ENCODE measurements around the gene PAPSS1.
A peak's percentile ranks its signal among the peaks of the same experiment; 100 is the strongest.
"Not testable (repeated sequence)": the region's sequence is repeated elsewhere in the genome, so short reads cannot be mapped to it uniquely, and the experiment has no call there.

Gene PAPSS1

GRCh38 chr4:107725281-107725859, 5.3 kb upstream of the PAPSS1 start:
- no peak for DNase-seq

- DNase-seq: not testable (repeated sequence)
These were observed 3.3 kb upstream of the PAPSS1 start for GRCh38 chr4:107723331-107723730.

- DNase-seq: peak; percentile 49
These were observed 1.5 kb upstream of the PAPSS1 start for GRCh38 chr4:107721436-107722100.

DNA sequence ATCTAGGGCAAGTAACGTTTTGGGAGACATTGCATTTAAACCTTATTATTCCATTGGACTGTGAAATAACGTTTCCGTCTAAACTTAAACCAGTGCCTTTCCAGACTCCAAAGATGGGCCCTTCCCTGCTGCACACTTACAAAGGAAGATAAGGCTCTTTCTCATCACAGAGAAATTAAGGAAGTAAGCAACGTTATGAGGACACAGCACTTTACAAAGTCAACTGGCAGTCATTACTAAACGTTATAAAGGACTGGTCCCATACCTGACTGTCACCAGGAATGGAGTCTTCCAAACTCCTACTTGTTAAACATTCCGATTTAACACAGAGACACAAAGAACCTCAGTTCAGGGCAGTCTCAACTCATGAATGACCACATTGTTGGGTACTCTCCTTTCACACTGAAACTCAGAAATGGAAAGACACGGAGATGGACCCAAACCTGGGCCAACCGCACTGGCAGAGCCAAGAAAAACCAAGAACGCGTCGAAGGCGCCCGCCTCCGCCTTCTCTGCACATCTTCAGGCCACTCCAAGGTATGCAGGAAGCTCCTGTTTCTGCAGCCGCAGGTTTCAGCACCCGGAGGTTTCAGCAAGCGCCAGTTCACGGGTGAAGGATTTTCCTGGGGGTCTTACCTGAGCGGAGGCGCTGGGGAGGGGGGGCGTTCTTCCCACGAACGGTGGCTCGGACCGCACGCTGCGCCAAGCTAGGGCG, 670 bp downstream of the PAPSS1 start:
- DNase-seq: no peak

- no peak for DNase-seq
These were observed 1.6 kb downstream of the PAPSS1 start for GRCh38 chr4:107718351-107718965.

DNA sequence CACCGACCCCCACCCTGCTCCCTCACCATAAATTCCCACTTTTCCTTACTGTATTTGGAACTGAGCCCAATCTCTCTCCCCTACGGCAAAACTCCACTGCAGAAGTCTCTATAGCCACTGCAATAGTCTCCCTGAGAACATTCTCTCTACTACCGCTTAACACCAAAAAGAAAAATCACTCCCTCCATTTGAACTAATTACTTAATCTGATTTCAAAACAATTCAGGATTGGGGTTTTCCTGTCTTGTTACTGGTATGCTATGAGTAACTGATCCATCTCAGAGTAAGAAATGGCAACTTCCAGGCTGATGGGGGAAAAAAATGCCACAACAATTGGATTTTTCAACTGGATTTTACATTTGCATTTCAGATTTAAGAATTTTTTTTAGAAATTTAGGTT, 5.8 kb downstream of the PAPSS1 start:
- no peak for DNase-seq

DNA sequence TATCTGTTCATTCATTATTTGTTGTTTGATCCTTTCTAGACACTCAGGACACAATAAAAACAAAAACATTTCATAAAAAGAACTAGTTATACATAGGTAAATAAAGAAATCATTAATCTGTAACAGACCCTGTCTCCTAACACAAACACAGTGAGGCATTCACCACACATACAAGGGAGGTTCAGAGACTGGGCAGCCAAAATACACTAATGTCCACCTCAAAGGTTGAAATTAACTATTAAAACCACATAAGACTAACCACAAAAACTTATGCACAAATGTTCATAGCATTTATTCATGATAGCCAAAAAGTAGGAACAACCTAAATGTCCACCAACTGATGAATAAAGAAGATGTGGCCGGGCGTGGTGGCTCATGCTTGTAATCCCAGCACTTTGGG, 7.8 kb downstream of the PAPSS1 start:
- no peak for DNase-seq

- DNase-seq: no peak
These were observed 8.2 kb downstream of the PAPSS1 start for GRCh38 chr4:107711831-107712230.

- no peak for DNase-seq
These were observed 9.3 kb downstream of the PAPSS1 start for GRCh38 chr4:107710493-107711459.

GRCh38 chr4:107709916-107710315, 10.1 kb downstream of the PAPSS1 start:
- DNase-seq: no peak

DNA sequence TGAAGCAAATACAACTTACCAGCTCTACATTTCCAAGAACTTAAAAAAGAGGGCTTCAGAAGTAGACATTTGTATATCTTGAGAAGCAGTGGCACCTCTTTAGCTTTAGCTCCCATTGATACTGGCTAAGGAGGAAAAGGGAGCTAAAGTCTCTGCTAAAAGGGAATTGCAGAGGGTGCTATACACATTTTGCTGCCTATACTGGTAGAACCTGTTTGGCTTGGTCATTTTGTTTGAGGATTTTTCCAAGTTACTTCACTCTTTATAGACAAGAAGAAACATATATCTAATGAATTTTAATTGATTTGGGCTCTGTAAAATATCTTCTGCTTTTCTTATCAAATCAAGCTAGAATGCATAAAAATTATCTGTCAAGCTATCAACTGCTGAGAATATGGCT, 11.8 kb downstream of the PAPSS1 start:
- no peak for DNase-seq

DNA sequence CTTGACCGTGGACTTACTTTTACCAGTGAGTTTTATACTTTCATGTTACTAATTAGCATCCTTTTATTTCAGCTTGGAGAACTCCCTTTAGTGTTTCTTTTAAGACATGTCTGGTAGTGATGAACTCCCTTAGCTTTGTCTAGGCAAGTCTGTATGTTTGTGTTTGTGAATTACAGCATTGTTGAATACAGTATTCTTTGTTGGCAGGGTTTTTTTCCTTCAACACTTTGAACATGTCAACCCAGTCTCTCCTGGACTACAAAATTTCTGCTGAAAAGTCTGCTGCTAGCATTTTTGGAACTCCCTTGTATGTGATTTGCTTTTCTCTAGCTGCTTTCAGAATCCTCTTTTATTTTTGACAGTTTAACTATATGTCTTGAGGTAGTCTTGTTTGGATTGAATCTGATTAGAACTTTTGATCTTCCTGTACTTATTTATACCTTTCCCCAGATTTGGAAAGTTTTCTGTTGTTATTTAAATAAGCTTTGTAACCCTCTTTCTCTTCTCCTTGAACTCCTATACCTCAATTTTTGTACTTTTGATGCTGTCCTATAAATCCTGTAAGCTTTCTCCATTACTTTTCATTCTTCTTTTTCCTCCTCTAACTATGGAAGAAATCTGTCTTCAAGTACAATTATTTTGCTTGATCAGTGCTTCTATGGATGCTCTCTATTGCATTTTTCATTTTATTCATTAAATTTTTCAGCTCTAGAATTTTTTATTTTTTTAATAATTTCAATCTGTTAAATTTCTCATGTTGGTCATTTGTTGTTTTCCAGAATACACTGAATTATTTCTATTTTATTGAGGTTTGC, 14.1 kb downstream of the PAPSS1 start:
- DNase-seq: no peak

DNA sequence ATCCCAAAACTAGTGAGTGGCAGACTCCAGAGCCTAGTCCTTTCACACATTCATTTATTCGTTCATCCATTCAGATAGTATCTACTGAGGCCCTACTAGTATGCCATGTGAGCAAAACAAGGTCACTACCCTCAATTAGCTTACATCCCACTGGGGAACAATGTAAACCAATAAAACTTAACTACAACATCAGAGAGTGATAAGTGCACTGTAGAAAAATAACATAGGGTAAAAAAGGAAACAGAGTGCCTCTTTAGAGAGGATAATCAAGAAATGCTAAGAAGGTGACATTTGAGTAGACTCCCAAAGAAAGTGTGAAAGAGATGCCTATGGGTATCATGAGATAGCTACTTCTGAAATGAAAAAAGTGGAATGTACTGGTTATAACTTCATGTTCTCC, 18.5 kb downstream of the PAPSS1 start:
- DNase-seq: no peak

- no peak for DNase-seq
These were observed 20.4 kb downstream of the PAPSS1 start for GRCh38 chr4:107699466-107700206.

GRCh38 chr4:107696187-107696586, 23.8 kb downstream of the PAPSS1 start:
- DNase-seq: not testable (repeated sequence)

DNA sequence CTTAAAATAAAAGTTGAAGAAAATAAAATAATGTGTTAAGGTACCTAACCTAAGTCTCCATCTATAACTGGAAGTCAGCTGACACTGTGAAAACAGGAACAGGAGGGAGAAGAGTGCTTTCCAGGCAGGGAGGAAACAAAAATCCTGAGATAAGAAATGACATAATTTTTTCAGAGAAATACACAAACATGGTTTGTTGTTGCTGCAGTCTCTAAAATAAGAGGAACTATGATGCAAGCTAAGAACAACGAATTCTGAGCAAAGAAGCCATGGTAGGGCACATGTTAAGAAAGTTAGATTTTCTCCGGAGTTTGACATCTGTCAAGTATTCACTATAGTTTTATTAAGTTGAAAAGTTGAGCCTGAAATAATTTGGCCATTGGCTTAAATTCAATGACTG, 26.9 kb downstream of the PAPSS1 start:
- no peak for DNase-seq

- no peak for DNase-seq
These were observed 27.8 kb downstream of the PAPSS1 start for GRCh38 chr4:107692202-107692601.

- no peak for DNase-seq
These were observed 28.7 kb downstream of the PAPSS1 start for GRCh38 chr4:107691378-107691777.

GRCh38 chr4:107689912-107690587, 30.0 kb downstream of the PAPSS1 start:
- DNase-seq: no peak

GRCh38 chr4:107688421-107688820, 31.6 kb downstream of the PAPSS1 start:
- DNase-seq: no peak
